ENCODE measurements around the gene FRK. TPM values are rescaled to one million over a fixed set of nuclear protein-coding genes. Genes with fewer than 3 reads are reported as not detected.

The FRK gene
- total RNA-seq, 2 experiments from 2014 or later, result 0.04 to 0.07 TPM

DNA sequence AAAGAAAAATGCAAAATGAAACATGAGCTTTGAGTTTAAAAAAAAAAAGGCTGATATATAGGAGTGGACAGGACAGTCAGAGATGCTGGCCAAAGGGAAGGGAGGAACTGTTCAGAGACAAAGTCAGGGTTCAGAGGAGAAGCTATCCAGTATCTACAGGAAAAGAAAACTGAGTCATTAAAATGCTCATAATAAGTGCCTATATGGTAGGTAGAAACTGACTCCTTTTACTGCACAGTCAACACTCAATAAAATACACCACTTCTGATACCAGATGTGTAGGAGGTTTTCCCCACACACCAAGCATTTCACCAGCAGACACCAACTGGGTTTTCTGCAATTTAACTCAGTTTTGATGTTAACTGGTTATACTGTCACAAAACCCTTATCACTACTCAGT, 32.9 kb downstream of the FRK start:
- Mint-ChIP-seq H3K4me3 (no peak overlapping the region), H3K27me3 (peaks cover 11% of the 10 kb centered on the region), H3K9me3 (no peaks in the 10 kb centered on the region), H3K36me3 (ENCODE audit: low read depth) (no peaks in the 10 kb centered on the region), H3K4me1 (ENCODE audit: low read depth) (peaks cover 2% of the 10 kb centered on the region), H3K27ac (no peak overlapping the region)
- no peak for ATAC-seq
- intact Hi-C loops (cut with micrococcal nuclease), result no loop called here
- POLR2A ChIA-PET, result no interaction called here
- CTCF ChIA-PET, result interaction anchor here (1.3 kb wide), 1 partner anchor 10 kb away, joined by 3 read pairs; no protein-coding TSS in a partner anchor
- DNase-seq, result no peak
- TF ChIP-seq, protein P1, sequence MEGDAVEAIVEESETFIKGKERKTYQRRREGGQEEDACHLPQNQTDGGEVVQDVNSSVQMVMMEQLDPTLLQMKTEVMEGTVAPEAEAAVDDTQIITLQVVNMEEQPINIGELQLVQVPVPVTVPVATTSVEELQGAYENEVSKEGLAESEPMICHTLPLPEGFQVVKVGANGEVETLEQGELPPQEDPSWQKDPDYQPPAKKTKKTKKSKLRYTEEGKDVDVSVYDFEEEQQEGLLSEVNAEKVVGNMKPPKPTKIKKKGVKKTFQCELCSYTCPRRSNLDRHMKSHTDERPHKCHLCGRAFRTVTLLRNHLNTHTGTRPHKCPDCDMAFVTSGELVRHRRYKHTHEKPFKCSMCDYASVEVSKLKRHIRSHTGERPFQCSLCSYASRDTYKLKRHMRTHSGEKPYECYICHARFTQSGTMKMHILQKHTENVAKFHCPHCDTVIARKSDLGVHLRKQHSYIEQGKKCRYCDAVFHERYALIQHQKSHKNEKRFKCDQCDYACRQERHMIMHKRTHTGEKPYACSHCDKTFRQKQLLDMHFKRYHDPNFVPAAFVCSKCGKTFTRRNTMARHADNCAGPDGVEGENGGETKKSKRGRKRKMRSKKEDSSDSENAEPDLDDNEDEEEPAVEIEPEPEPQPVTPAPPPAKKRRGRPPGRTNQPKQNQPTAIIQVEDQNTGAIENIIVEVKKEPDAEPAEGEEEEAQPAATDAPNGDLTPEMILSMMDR (IDR thresholded peaks at IDR 0.05), result no peak

DNA sequence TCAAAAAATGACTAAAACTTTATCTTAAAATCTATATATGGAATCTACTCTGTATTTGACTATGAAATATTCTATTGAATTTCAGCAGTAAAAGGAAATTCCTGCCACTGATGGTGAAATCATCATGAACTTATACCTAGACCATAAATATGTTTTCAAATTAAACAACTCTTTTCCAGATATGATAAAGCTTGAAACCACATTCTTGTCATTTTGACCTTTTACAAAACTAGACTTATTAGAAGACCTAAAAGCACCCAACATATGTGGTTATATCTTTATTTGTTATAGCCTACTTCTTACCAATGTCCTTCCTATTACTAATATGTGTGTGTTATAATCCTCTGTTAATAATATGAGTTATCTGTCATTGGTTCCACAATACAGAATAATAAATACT, 35.3 kb downstream of the FRK start:
- H3K36me3 Mint-ChIP-seq (ENCODE audit: low read depth), result no peaks in the 10 kb centered on the region
- ATAC-seq (no peak), DNase-seq (no peak)
- H3K9me3 Mint-ChIP-seq, result no peaks in the 10 kb centered on the region
- intact Hi-C loops (cut with micrococcal nuclease), result no loop called here
- POLR2A ChIA-PET, result no interaction called here
- H3K4me1 Mint-ChIP-seq (ENCODE audit: low read depth), result peaks cover 2% of the 10 kb centered on the region
- peaks cover 10% of the 10 kb centered on the region for H3K27me3 Mint-ChIP-seq
- no peak overlapping the region for H3K4me3 Mint-ChIP-seq
- no peak overlapping the region for H3K27ac Mint-ChIP-seq
- TF ChIP-seq, protein P1 (IDR thresholded peaks at IDR 0.05), result no peak
- CTCF ChIA-PET, result interaction anchor here (1.4 kb wide), 1 partner anchor 14 kb away, joined by 4 read pairs; no protein-coding TSS in a partner anchor

DNA sequence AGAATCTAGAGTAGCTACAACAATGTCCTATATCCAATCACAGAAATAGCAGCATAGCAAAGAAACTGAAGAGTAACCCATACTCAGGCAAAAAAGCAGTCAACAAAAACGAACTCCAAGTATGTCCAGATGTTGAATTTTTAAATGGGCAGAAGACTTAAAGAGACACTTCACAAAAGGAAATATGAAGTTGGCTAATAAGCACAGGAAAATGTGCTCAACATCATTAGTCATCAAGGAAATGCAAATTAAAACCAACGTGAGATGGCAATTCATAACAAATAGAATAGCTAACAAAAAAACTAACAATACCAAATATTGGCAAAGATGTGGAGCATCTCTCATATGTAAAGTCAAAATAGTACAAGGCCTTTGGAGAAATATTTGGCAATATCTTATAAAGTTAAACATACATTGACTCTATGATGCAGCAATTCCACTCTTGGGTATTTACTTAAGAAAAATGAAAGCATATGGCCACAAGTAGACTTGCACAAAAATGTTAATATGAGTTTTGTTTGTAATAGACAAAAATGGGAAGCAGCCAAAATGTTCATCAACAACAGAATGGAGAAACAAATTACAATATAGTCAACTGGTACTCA, 37.7 kb downstream of the FRK start:
- intact Hi-C loops (cut with micrococcal nuclease), result no loop called here
- ChIA-PET CTCF (interaction anchor here (0.6 to 0.7 kb wide), 2 partner anchors 74 to 282 kb away, joined by 3 read pairs; no protein-coding TSS in a partner anchor), POLR2A (no interaction called here)
- Mint-ChIP-seq H3K36me3 (ENCODE audit: low read depth) (no peaks in the 10 kb centered on the region), H3K9me3 (no peaks in the 10 kb centered on the region), H3K4me1 (ENCODE audit: low read depth) (no peaks in the 10 kb centered on the region), H3K27me3 (peaks cover 9% of the 10 kb centered on the region), H3K27ac (no peak overlapping the region), H3K4me3 (no peak overlapping the region)
- TF ChIP-seq, protein P1 (IDR thresholded peaks at IDR 0.05), result no peak
- ATAC-seq (no peak), DNase-seq (no peak)

DNA sequence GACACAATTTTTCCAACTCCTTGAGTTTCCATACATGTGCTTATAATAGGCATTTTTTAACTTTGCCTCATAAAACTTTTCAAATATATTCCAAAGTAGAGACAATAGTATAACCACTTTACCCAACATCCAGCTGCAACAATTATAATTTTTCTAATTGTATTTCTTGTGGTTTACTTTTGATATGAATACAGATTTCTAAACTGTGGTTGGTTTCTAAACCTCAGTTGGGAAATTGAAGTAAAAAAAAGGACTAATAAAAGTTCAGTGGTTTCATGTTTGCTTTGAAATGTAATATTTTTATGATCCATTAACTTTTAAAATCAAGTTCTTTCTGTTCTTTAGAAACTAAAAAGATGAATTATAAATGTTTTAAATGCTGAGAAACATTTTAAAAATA, 40.0 kb downstream of the FRK start:
- no peak overlapping the region for H3K4me3 Mint-ChIP-seq
- no peaks in the 10 kb centered on the region for H3K4me1 Mint-ChIP-seq (ENCODE audit: low read depth)
- no peaks in the 10 kb centered on the region for H3K9me3 Mint-ChIP-seq
- CTCF ChIA-PET, result interaction anchor here (0.6 kb wide), 1 partner anchor 475 kb away, joined by 3 read pairs; no protein-coding TSS in a partner anchor
- DNase-seq (no peak), ATAC-seq (no peak)
- intact Hi-C loops (cut with micrococcal nuclease), result no loop called here
- peaks cover 11% of the 10 kb centered on the region for H3K27me3 Mint-ChIP-seq
- H3K36me3 Mint-ChIP-seq (ENCODE audit: low read depth), result no peaks in the 10 kb centered on the region
- POLR2A ChIA-PET, result no interaction called here
- TF ChIP-seq, protein P1 (IDR thresholded peaks at IDR 0.05), result no peak
- H3K27ac Mint-ChIP-seq, result no peak overlapping the region

DNA sequence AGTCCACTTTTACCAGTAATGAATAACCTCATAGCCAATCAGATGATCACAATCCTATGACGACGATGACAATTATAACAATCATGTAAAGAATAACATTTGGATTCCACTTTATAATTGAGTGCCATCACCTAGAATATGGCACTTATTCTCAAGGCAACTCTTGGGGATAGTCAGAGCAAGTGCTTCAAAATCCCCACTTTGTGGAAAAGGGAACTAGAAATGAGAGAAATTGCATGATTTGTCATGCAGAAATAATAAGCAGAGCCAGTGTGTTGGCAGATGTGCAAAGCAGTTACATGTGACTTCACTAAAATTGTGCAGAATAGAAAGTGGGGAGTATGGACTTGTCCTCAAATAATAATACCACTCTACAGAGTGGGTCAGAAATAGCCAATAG, 41.3 kb downstream of the FRK start:
- peaks cover 19% of the 10 kb centered on the region for H3K27me3 Mint-ChIP-seq
- no peak for DNase-seq
- intact Hi-C loops (cut with micrococcal nuclease), result no loop called here
- CTCF ChIA-PET, result interaction anchor here (0.7 to 1.2 kb wide), 3 partner anchors 8 to 71 kb away, joined by 3 to 4 read pairs (median 3); no protein-coding TSS in a partner anchor
- H3K9me3 Mint-ChIP-seq, result no peaks in the 10 kb centered on the region
- POLR2A ChIA-PET, result no interaction called here
- ATAC-seq, result no peak
- no peak overlapping the region for H3K27ac Mint-ChIP-seq
- no peak overlapping the region for H3K4me3 Mint-ChIP-seq
- H3K4me1 Mint-ChIP-seq (ENCODE audit: low read depth), result no peaks in the 10 kb centered on the region
- TF ChIP-seq, protein P1 (IDR thresholded peaks at IDR 0.05), result no peak
- H3K36me3 Mint-ChIP-seq (ENCODE audit: low read depth), result no peaks in the 10 kb centered on the region

Measured in activated CD8-positive, alpha-beta T cell treated with anti-CD3 and anti-CD28 coated beads for 36 hours (primary cell).